ENCODE measurements around the gene EIF4E1B. TPM values are rescaled to one million over a fixed set of nuclear protein-coding genes. Genes with fewer than 3 reads are reported as not detected.

Gene EIF4E1B
- total RNA-seq, 4 donors from 2014 or later: not detected

- DNase-seq (ENCODE audit: extremely low spot score): no peak
- H3K36me3 ChIP-seq: no peaks in the 10 kb centered on the region
- H3K4me1 ChIP-seq: peaks cover 17 to 31% (median 28%) of the 10 kb centered on the region in 4 donors
- intact Hi-C loops (cut with DNase I): loop anchor here (5.0 kb wide), 1 partner anchor 103 kb away; no protein-coding TSS in a partner anchor
- TF ChIP-seq POLR2A (IDR thresholded peaks at IDR 0.05; ENCODE audit: low read depth) (no peak), EP300 (IDR thresholded peaks at IDR 0.05) (no peak), CTCF (IDR thresholded peaks at IDR 0.05) (no peak), POLR2AphosphoS5 (IDR thresholded peaks at IDR 0.05) (no peak)
- WGBS: 93% methylated on average over 22 of the region's 22 CpGs
- H3K4me3 ChIP-seq: no peak overlapping the region
- H3K27ac ChIP-seq (replicated peaks in 1 of 4): no peak overlapping the region
- no peaks in the 10 kb centered on the region for H3K27me3 ChIP-seq
- H3K9me3 ChIP-seq: no peaks in the 10 kb centered on the region
Measured at GRCh38 chr5:176644878-176645670, 14.6 kb downstream of the EIF4E1B start.

- Histone ChIP-seq H3K9me3 (no peaks in the 10 kb centered on the region), H3K4me3 (peak overlapping the region; percentile 78 to 85 (median 84)), H3K27ac (replicated peaks in 1 of 4) (peak overlapping the region; percentile 80 to 87 (median 81)), H3K4me1 (peaks cover 17 to 42% (median 39%) of the 10 kb centered on the region in 4 donors), H3K27me3 (no peaks in the 10 kb centered on the region), H3K36me3 (no peaks in the 10 kb centered on the region)
- DNase-seq (ENCODE audit: extremely low spot score): no peak
- intact Hi-C loops (cut with DNase I): loop anchor here (2.0 to 5.0 kb wide), 2 partner anchors 71 to 104 kb away; no protein-coding TSS in a partner anchor
- 96% methylated on average over 6 of the region's 7 CpGs for WGBS
- TF ChIP-seq POLR2A (IDR thresholded peaks at IDR 0.05; ENCODE audit: low read depth): no peak
- TF ChIP-seq EP300 (IDR thresholded peaks at IDR 0.05): no peak
- TF ChIP-seq POLR2AphosphoS5 (IDR thresholded peaks at IDR 0.05): no peak
- TF ChIP-seq CTCF (IDR thresholded peaks at IDR 0.05): no peak
Measured at GRCh38 chr5:176646049-176646706, 15.7 kb downstream of the EIF4E1B start.

- no peaks in the 10 kb centered on the region for H3K9me3 ChIP-seq
- H3K36me3 ChIP-seq: no peaks in the 10 kb centered on the region
- TF ChIP-seq POLR2AphosphoS5 (IDR thresholded peaks at IDR 0.05): no peak
- no peak for TF ChIP-seq POLR2A (IDR thresholded peaks at IDR 0.05; ENCODE audit: low read depth)
- TF ChIP-seq CTCF (IDR thresholded peaks at IDR 0.05): no peak
- TF ChIP-seq EP300 (IDR thresholded peaks at IDR 0.05): no peak
- peaks cover 17 to 47% (median 39%) of the 10 kb centered on the region in 4 donors for H3K4me1 ChIP-seq
- peak overlapping the region; percentile 80 to 87 (median 81) for H3K27ac ChIP-seq (replicated peaks in 1 of 4)
- no peaks in the 10 kb centered on the region for H3K27me3 ChIP-seq
- intact Hi-C loops (cut with DNase I): loop anchor here (2.0 to 5.0 kb wide), 2 partner anchors 72 to 104 kb away; no protein-coding TSS in a partner anchor
- peak overlapping the region; percentile 78 to 85 (median 84) for H3K4me3 ChIP-seq
- DNase-seq (ENCODE audit: extremely low spot score): no peak
- no CpG with 5 or more reads among the region's 11 CpGs for WGBS
Measured at GRCh38 chr5:176646707-176647029, 16.2 kb downstream of the EIF4E1B start.

- Histone ChIP-seq H3K4me1 (peaks cover 17 to 47% (median 39%) of the 10 kb centered on the region in 4 donors), H3K9me3 (no peaks in the 10 kb centered on the region), H3K27ac (replicated peaks in 1 of 4) (peak within 1 kb of the TSS; percentile 80 to 87 (median 83)), H3K4me3 (peak within 1 kb of the TSS; percentile 78 to 85 (median 84)), H3K27me3 (no peaks in the 10 kb centered on the region), H3K36me3 (peaks cover 0 to 1% (median 0%) of the 10 kb centered on the region in 4 donors)
- DNase-seq (ENCODE audit: extremely low spot score): peak; percentile 100
- intact Hi-C loops (cut with DNase I): loop anchor here (2.0 to 5.0 kb wide), 2 partner anchors 72 to 105 kb away; no protein-coding TSS in a partner anchor
- TF ChIP-seq EP300 (IDR thresholded peaks at IDR 0.05) (no peak), POLR2AphosphoS5 (IDR thresholded peaks at IDR 0.05) (peak; percentile 67 to 76), POLR2A (IDR thresholded peaks at IDR 0.05; ENCODE audit: low read depth) (no peak), CTCF (IDR thresholded peaks at IDR 0.05) (peak; percentile 20 to 46 (median 25))
- WGBS: 0% methylated on average over 1 of the region's 63 CpGs
Measured at GRCh38 chr5:176647030-176647842, 16.8 kb downstream of the EIF4E1B start, which contains the start of gene TSPAN17. TSPAN17 (plus strand) TSS chr5:176647484; CDS start chr5:176647616, 132 bp downstream.
